COR-L47 (cell line): Measurements from ENCODE around the gene TOP3B.
A peak's percentile ranks its signal among the peaks of the same experiment; 100 is the strongest.

Experiments used
- DNase-seq: peaks from one replicate; lab custom pipeline; 2025; lab: John Stamatoyannopoulos, UW

TOP3B gene

GRCh38 chr22:21982338-21982965 is at the start of gene TOP3B:
Gene TOP3B, minus strand, starts transcription at chr22:21982787. Its CDS starts 7,078 bp downstream, at chr22:21975709.
- DNase-seq: peak; percentile 81

GRCh38 chr22:22031183-22031945 is 48.8 kb upstream of the TOP3B start:
- DNase-seq: no peak

GRCh38 chr22:22030493-22031182 is 48.1 kb upstream of the TOP3B start:
- no peak for DNase-seq

- no peak for DNase-seq
Observed at GRCh38 chr22:22027955-22028354, 45.4 kb upstream of the TOP3B start.

GRCh38 chr22:22026157-22026831 is 43.7 kb upstream of the TOP3B start:
- no peak for DNase-seq

GRCh38 chr22:22025320-22026156 is 43.0 kb upstream of the TOP3B start:
- no peak for DNase-seq

GRCh38 chr22:22024440-22024839 is 41.9 kb upstream of the TOP3B start:
- no peak for DNase-seq

GRCh38 chr22:22023581-22024137 is 41.1 kb upstream of the TOP3B start:
- DNase-seq: no peak

- no peak for DNase-seq
Observed at GRCh38 chr22:22022947-22023534, 40.5 kb upstream of the TOP3B start.

- DNase-seq: no peak
Observed at GRCh38 chr22:22022255-22022840, 39.8 kb upstream of the TOP3B start.

GRCh38 chr22:22021162-22021750 is 38.7 kb upstream of the TOP3B start:
- no peak for DNase-seq

- DNase-seq: no peak
Observed at GRCh38 chr22:22020425-22020852, 37.9 kb upstream of the TOP3B start.

GRCh38 chr22:22019659-22020424 is 37.3 kb upstream of the TOP3B start:
- DNase-seq: no peak

GRCh38 chr22:22018825-22019658 is 36.5 kb upstream of the TOP3B start:
- no peak for DNase-seq

GRCh38 chr22:22015631-22016030 is 33.0 kb upstream of the TOP3B start:
- no peak for DNase-seq

- DNase-seq: no peak
Observed at GRCh38 chr22:22014285-22014659, 31.7 kb upstream of the TOP3B start.

- no peak for DNase-seq
Observed at GRCh38 chr22:22013559-22014284, 31.1 kb upstream of the TOP3B start.

- DNase-seq: no peak
Observed at GRCh38 chr22:22011964-22012363, 29.4 kb upstream of the TOP3B start.
